Cardiac fibroblast (primary cell): ENCODE results near the gene IP6K3.

Experiments used
- DNase-seq, 2 donors: peaks; one replicate each; pipeline versions ENCODE4 v3.0.0 to v3.0.0-alpha.2; 2010; ENCODE audit warnings: low read depth in 2 of 2
- H3K4me3 ChIP-seq, 2 donors: replicated peaks in 1 of 2; 1 replicate in 1 of 2; 2 replicates in 1 of 2; pipeline ENCODE4 v1.5.1; 2011; ENCODE audit warnings: low read depth in 2 of 2, low read length in 2 of 2, mild to moderate bottlenecking in 2 of 2, moderate library complexity in 1 of 2
- CTCF ChIP-seq: IDR thresholded peaks from one replicate; pipeline ENCODE4 v1.5.1; 2011; ENCODE audit warnings: low read depth, mild to moderate bottlenecking, low read length, inconsistent platforms

Gene IP6K3

GRCh38 chr6:33738879-33739278 lies 7.8 kb downstream of the IP6K3 start:
- no peak for TF ChIP-seq CTCF
- DNase-seq = no peak
- no peak overlapping the region for H3K4me3 ChIP-seq

- H3K4me3 ChIP-seq = no peak overlapping the region
- no peak for TF ChIP-seq CTCF
- DNase-seq = no peak
Measured at GRCh38 chr6:33738153-33738552, 8.6 kb downstream of the IP6K3 start.

- no peak for DNase-seq
- H3K4me3 ChIP-seq = no peak overlapping the region
- no peak for TF ChIP-seq CTCF
Measured at GRCh38 chr6:33737267-33738026, 9.3 kb downstream of the IP6K3 start.

- no peak for TF ChIP-seq CTCF
- no peak for DNase-seq
Measured at GRCh38 chr6:33735216-33735615, 11.5 kb downstream of the IP6K3 start.

GRCh38 chr6:33733709-33734007 lies 13.0 kb downstream of the IP6K3 start:
- DNase-seq = no peak
- H3K4me3 ChIP-seq = no peak overlapping the region
- TF ChIP-seq CTCF = no peak

More at GRCh38 chr6:33735216-33735615, 11.5 kb downstream of the IP6K3 start:
- H3K4me3 ChIP-seq = no peak overlapping the region

- no peak for TF ChIP-seq CTCF
- H3K4me3 ChIP-seq = no peak overlapping the region
- no peak for DNase-seq
Measured at GRCh38 chr6:33732817-33733708, 13.6 kb downstream of the IP6K3 start.
